ENCODE results near the gene MAP3K4. TPM values are rescaled to one million over a fixed set of nuclear protein-coding genes. Genes with fewer than 3 reads are reported as not detected.

MAP3K4 gene
- total RNA-seq, 1 experiment from 2014 or later, result 69.8 TPM

DNA sequence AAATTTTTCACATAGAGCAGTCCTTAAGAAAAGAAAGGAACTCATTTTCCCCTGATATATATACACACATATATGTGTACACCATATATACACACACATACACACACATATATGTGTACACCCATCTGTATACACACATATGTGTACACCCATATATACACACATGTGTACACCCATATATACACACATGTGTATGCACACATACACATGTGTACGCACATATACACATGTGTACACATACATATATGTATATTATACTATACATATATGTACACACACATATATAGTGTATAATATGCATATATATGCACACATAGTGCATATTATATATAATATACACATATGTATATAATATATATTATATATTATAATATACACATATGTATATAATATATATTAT is 9.1 kb downstream of the MAP3K4 start:
- no peak for DNase-seq (ENCODE audit: low spot score)
- CTCF ChIA-PET, result no interaction called here
- POLR2A ChIA-PET, result no interaction called here
- Mint-ChIP-seq H3K36me3 (peaks cover 8% of the 10 kb centered on the region), H3K4me1 (peaks cover 32% of the 10 kb centered on the region), H3K4me3 (no peak overlapping the region), H3K27ac (no peak overlapping the region), H3K27me3 (ENCODE audit: low read depth) (no peaks in the 10 kb centered on the region), H3K9me3 (peaks cover 3% of the 10 kb centered on the region; the same call in 1 of the 2 replicates)
- TF ChIP-seq, protein P1, sequence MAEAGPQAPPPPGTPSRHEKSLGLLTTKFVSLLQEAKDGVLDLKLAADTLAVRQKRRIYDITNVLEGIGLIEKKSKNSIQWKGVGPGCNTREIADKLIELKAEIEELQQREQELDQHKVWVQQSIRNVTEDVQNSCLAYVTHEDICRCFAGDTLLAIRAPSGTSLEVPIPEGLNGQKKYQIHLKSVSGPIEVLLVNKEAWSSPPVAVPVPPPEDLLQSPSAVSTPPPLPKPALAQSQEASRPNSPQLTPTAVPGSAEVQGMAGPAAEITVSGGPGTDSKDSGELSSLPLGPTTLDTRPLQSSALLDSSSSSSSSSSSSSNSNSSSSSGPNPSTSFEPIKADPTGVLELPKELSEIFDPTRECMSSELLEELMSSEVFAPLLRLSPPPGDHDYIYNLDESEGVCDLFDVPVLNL (CRISPR knock-in tag; IDR thresholded peaks at IDR 0.05; ENCODE audit: borderline replicate concordance, low read depth), result no peak
- TF ChIP-seq NR3C1 (CRISPR knock-in tag; conservative IDR thresholded peaks at IDR 0.05; ENCODE audit: low read depth), result no peak
- TF ChIP-seq E2F5 (CRISPR knock-in tag; IDR thresholded peaks at IDR 0.05), result no peak
- TF ChIP-seq, protein P2, sequence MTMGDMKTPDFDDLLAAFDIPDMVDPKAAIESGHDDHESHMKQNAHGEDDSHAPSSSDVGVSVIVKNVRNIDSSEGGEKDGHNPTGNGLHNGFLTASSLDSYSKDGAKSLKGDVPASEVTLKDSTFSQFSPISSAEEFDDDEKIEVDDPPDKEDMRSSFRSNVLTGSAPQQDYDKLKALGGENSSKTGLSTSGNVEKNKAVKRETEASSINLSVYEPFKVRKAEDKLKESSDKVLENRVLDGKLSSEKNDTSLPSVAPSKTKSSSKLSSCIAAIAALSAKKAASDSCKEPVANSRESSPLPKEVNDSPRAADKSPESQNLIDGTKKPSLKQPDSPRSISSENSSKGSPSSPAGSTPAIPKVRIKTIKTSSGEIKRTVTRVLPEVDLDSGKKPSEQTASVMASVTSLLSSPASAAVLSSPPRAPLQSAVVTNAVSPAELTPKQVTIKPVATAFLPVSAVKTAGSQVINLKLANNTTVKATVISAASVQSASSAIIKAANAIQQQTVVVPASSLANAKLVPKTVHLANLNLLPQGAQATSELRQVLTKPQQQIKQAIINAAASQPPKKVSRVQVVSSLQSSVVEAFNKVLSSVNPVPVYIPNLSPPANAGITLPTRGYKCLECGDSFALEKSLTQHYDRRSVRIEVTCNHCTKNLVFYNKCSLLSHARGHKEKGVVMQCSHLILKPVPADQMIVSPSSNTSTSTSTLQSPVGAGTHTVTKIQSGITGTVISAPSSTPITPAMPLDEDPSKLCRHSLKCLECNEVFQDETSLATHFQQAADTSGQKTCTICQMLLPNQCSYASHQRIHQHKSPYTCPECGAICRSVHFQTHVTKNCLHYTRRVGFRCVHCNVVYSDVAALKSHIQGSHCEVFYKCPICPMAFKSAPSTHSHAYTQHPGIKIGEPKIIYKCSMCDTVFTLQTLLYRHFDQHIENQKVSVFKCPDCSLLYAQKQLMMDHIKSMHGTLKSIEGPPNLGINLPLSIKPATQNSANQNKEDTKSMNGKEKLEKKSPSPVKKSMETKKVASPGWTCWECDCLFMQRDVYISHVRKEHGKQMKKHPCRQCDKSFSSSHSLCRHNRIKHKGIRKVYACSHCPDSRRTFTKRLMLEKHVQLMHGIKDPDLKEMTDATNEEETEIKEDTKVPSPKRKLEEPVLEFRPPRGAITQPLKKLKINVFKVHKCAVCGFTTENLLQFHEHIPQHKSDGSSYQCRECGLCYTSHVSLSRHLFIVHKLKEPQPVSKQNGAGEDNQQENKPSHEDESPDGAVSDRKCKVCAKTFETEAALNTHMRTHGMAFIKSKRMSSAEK (CRISPR knock-in tag; IDR thresholded peaks at IDR 0.05; ENCODE audit: borderline replicate concordance), result no peak
- TF ChIP-seq ZBTB43 (CRISPR knock-in tag; IDR thresholded peaks at IDR 0.05), result no peak
- TF ChIP-seq GABPB1 (CRISPR knock-in tag; IDR thresholded peaks at IDR 0.05), result no peak
- TF ChIP-seq ZNF416 (CRISPR knock-in tag; IDR thresholded peaks at IDR 0.05), result no peak
- TF ChIP-seq, protein P3, sequence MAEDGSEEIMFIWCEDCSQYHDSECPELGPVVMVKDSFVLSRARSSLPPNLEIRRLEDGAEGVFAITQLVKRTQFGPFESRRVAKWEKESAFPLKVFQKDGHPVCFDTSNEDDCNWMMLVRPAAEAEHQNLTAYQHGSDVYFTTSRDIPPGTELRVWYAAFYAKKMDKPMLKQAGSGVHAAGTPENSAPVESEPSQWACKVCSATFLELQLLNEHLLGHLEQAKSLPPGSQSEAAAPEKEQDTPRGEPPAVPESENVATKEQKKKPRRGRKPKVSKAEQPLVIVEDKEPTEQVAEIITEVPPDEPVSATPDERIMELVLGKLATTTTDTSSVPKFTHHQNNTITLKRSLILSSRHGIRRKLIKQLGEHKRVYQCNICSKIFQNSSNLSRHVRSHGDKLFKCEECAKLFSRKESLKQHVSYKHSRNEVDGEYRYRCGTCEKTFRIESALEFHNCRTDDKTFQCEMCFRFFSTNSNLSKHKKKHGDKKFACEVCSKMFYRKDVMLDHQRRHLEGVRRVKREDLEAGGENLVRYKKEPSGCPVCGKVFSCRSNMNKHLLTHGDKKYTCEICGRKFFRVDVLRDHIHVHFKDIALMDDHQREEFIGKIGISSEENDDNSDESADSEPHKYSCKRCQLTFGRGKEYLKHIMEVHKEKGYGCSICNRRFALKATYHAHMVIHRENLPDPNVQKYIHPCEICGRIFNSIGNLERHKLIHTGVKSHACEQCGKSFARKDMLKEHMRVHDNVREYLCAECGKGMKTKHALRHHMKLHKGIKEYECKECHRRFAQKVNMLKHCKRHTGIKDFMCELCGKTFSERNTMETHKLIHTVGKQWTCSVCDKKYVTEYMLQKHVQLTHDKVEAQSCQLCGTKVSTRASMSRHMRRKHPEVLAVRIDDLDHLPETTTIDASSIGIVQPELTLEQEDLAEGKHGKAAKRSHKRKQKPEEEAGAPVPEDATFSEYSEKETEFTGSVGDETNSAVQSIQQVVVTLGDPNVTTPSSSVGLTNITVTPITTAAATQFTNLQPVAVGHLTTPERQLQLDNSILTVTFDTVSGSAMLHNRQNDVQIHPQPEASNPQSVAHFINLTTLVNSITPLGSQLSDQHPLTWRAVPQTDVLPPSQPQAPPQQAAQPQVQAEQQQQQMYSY (CRISPR knock-in tag; IDR thresholded peaks at IDR 0.05), result no peak
- ATAC-seq, result no peak

DNA sequence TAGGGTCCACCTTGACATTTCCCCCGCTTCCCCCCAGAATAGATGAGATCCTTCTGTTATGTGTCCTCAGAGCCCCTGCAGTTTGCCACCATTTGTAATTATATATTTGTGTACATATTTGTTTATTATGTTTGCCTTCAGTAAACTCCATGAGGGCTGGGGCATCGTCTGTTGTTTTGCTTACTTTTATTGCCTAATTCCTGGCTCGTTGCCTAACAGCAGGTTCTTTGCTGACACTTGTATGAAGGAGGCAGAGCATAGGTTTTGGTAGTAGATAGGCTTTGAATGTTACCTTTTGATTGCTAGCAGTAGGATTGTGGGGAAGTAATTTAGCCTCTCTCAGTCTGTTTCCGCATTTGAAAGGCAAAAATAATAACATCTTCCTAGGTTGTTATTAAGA is 9.9 kb downstream of the MAP3K4 start:
- peak; percentile 39; the same call in 1 of the 2 replicates for ATAC-seq
- ChIA-PET POLR2A (interaction anchor here (1.0 kb wide), 1 partner anchor 9 kb away, joined by 3 read pairs; no protein-coding TSS in a partner anchor), CTCF (interaction anchor here (0.6 to 1.0 kb wide), 3 partner anchors 70 to 1242 kb away, joined by 3 read pairs; no protein-coding TSS in a partner anchor)
- H3K27me3 Mint-ChIP-seq (ENCODE audit: low read depth), result no peaks in the 10 kb centered on the region
- peaks cover 3% of the 10 kb centered on the region; the same call in 1 of the 2 replicates for H3K9me3 Mint-ChIP-seq
- H3K4me3 Mint-ChIP-seq, result no peak overlapping the region
- H3K36me3 Mint-ChIP-seq, result peaks cover 8% of the 10 kb centered on the region
- H3K27ac Mint-ChIP-seq, result no peak overlapping the region
- TF ChIP-seq NFATC4 (CRISPR knock-in tag; IDR thresholded peaks at IDR 0.05) (no peak), ATF1 (CRISPR knock-in tag; IDR thresholded peaks at IDR 0.05) (no peak), SMAD3 (CRISPR knock-in tag; IDR thresholded peaks at IDR 0.05; ENCODE audit: borderline replicate concordance) (no peak), CBFB (CRISPR knock-in tag; IDR thresholded peaks at IDR 0.05; ENCODE audit: low read depth) (no peak), OVOL2 (CRISPR knock-in tag; IDR thresholded peaks at IDR 0.05; ENCODE audit: borderline replicate concordance) (no peak)
- H3K4me1 Mint-ChIP-seq, result peaks cover 26% of the 10 kb centered on the region
- DNase-seq (ENCODE audit: low spot score), result no peak

All from WTC11 (cell line).